CD14-positive monocyte (primary cell): ENCODE data around the gene DLK2. TPM values are rescaled to one million over a fixed set of nuclear protein-coding genes. Genes with fewer than 3 reads are reported as not detected.
"Not testable (repeated sequence)": the region's sequence is repeated elsewhere in the genome, so short reads cannot be mapped to it uniquely, and the experiment has no call there.

ENCODE experiments used
- DNase-seq, 3 donors: peaks; one replicate each; pipeline ENCODE4 v3.0.0-alpha.2; 2011 to 2022
- H2AFZ ChIP-seq: 2 replicates; pipeline ENCODE4 v1.6.0; 2012; ENCODE audit warnings: mild to moderate bottlenecking, low read depth, low read length, inconsistent platforms; ENCODE audit not compliant: insufficient read depth, poor library complexity, severe bottlenecking
- H3K27ac ChIP-seq, 2 donors: 1 replicate in 1 of 2; 2 replicates in 1 of 2; pipeline ENCODE4 v1.5.1; 2012 to 2013; ENCODE audit warnings: low read length in 2 of 2, control low read depth in 1 of 2, inconsistent platforms in 1 of 2, low read depth in 1 of 2, mild to moderate bottlenecking in 1 of 2
- H3K27me3 ChIP-seq, 2 donors: one replicate each; pipeline versions ENCODE4 v1.6.0 to v1.6.1; 2011 to 2013; ENCODE audit warnings: low read length in 2 of 2; ENCODE audit not compliant: control insufficient read depth in 2 of 2, insufficient read depth in 2 of 2
- H3K36me3 ChIP-seq, 2 donors: replicated peaks in 1 of 2; 1 replicate in 1 of 2; 2 replicates in 1 of 2; pipeline versions ENCODE4 v1.5.1 to v1.6.1; 2012 to 2013; ENCODE audit warnings: low read length in 2 of 2, control low read depth in 1 of 2, inconsistent platforms in 1 of 2, mild to moderate bottlenecking in 1 of 2; ENCODE audit not compliant: insufficient read depth in 2 of 2, control insufficient read depth in 1 of 2
- H3K4me1 ChIP-seq, 2 donors: 1 replicate in 1 of 2; 2 replicates in 1 of 2; pipeline versions ENCODE4 v1.5.1 to v1.6.1; 2012 to 2013; ENCODE audit warnings: low read length in 2 of 2, control low read depth in 1 of 2, inconsistent platforms in 1 of 2, mild to moderate bottlenecking in 1 of 2, moderate library complexity in 1 of 2; ENCODE audit not compliant: insufficient read depth in 2 of 2, control insufficient read depth in 1 of 2
- H3K4me2 ChIP-seq: replicated peaks from 2 replicates; pipeline ENCODE3; 2012; ENCODE audit warnings: low read length, moderate library complexity, mild to moderate bottlenecking; ENCODE audit not compliant: poor library complexity, severe bottlenecking; ENCODE audit errors: extremely low read depth
- H3K4me3 ChIP-seq, 3 experiments: fragments of 200-600 bp in 1 of 3; sonication (generic) in 1 of 3; replicated peaks in 1 of 3; 1 replicate in 2 of 3; 2 replicates in 1 of 3; pipeline ENCODE4 v1.5.1; 2011 to 2013; ENCODE audit warnings: low read length in 3 of 3, mild to moderate bottlenecking in 3 of 3, control low read depth in 2 of 3, low read depth in 2 of 3, inconsistent platforms in 1 of 3, moderate library complexity in 1 of 3
- H3K79me2 ChIP-seq: 2 replicates; pipeline ENCODE4 v1.6.0; 2012; ENCODE audit warnings: mild to moderate bottlenecking, control low read depth, inconsistent platforms, low read length, moderate library complexity; ENCODE audit not compliant: insufficient read depth
- H3K9ac ChIP-seq: 2 replicates; pipeline ENCODE4 v1.6.0; 2017; ENCODE audit warnings: low read length, mild to moderate bottlenecking; ENCODE audit not compliant: insufficient read depth, poor library complexity, severe bottlenecking
- H3K9me3 ChIP-seq, 2 donors: replicated peaks in 1 of 2; 1 replicate in 1 of 2; 2 replicates in 1 of 2; pipeline versions ENCODE4 v1.5.1 to v1.6.1; 2012 to 2013; ENCODE audit warnings: low read length in 2 of 2, control low read depth in 1 of 2; ENCODE audit not compliant: control insufficient read depth in 1 of 2, insufficient read depth in 1 of 2
- H4K20me1 ChIP-seq: 2 replicates; pipeline ENCODE4 v1.6.0; 2012; ENCODE audit warnings: mild to moderate bottlenecking, low read length, control low read depth, moderate library complexity; ENCODE audit not compliant: insufficient read depth
- H3K27ac Mint-ChIP-seq, 7 donors: one replicate each; pipeline ENCODE4 v1.8.0; 2020; ENCODE audit warnings: mild to moderate bottlenecking in 7 of 7, mixed read lengths in 7 of 7, moderate library complexity in 6 of 7, inconsistent platforms in 2 of 7
- H3K27me3 Mint-ChIP-seq, 3 donors: one replicate each; pipeline ENCODE4 v1.8.0; 2021 to 2022; ENCODE audit warnings: low read depth in 3 of 3, mild to moderate bottlenecking in 3 of 3, mixed read lengths in 3 of 3, moderate library complexity in 3 of 3, inconsistent platforms in 1 of 3
- H3K36me3 Mint-ChIP-seq, 2 donors: one replicate each; pipeline ENCODE4 v1.8.0; 2020; ENCODE audit warnings: mixed read lengths in 2 of 2, inconsistent platforms in 1 of 2, mild to moderate bottlenecking in 1 of 2
- H3K4me1 Mint-ChIP-seq: one replicate; pipeline ENCODE4 v1.8.0; 2020; ENCODE audit warnings: mild to moderate bottlenecking, mixed read lengths
- H3K4me3 Mint-ChIP-seq, 2 donors: one replicate each; pipeline ENCODE4 v1.8.0; 2020; ENCODE audit warnings: mild to moderate bottlenecking in 2 of 2, mixed read lengths in 2 of 2, moderate library complexity in 1 of 2
- H3K9me3 Mint-ChIP-seq, 7 donors: one replicate each; pipeline ENCODE4 v1.8.0; 2020 to 2022; ENCODE audit warnings: mixed read lengths in 7 of 7, mild to moderate bottlenecking in 6 of 7, moderate library complexity in 6 of 7, inconsistent platforms in 2 of 7
- CTCF ChIP-seq: fragments of 200-600 bp; IDR thresholded peaks from one replicate; pipeline ENCODE4 v1.8.0; 2022; ENCODE audit warnings: antibody characterized with exemption, mild to moderate bottlenecking
- WGBS: methylation state at CpG from one replicate; pipeline ENCODE4 v1.1.5; 2013; ENCODE audit warnings: missing lambda C conversion rate; ENCODE audit not compliant: insufficient coverage; 5-methylcytosine and 5-hydroxymethylcytosine counted together
- intact Hi-C, 2 donors: fragments of 100-400 bp; cut with micrococcal nuclease; formaldehyde crosslinking; loops; one replicate each; pipeline versions ENCODE4 v1.15.0 to v1.15.1; 2023
- polyA plus RNA-seq, 3 donors: library from polyadenylated mRNA; depleted of rRNA in 1 of 3; unstranded in 2 of 3; stranded (reverse) in 1 of 3; fragments of 300-500 nt in 2 of 3; fragments of >200 nt in 1 of 3; fragmentation: Illumina TruSeq in 2 of 3; gene quantifications; 1 replicate in 2 of 3; 2 replicates in 1 of 3; pipeline ENCODE4 v1.2.3, GENCODE V29; 2012 to 2021

DLK2 gene
- polyA plus RNA-seq, 3 donors, result 0.08 TPM; not detected in 2

DNA sequence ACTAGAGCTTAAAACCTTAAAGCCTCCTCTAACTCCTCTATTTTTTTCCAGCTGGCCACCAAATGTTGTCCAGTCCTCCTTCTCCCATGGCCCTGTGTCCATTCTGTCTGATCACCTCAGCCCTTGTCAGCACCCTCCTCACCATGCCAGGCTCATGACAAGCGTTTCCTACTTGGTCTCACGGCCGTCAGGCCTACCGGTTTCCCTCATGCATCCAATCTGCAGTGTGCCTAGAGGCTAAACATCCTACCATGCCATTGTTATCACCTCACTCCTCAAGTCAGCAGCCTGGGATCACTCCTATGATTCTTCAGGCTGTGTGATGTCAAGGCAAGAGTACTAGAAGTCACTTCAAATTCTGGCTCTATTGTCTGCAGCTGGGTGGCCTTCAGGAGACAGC lies 12.4 kb upstream of the DLK2 start:
- Histone ChIP-seq H3K79me2 (no peaks in the 10 kb centered on the region), H3K36me3 (no peaks in the 10 kb centered on the region), H4K20me1 (no peaks in the 10 kb centered on the region), H3K9me3 (no peaks in the 10 kb centered on the region), H3K27ac (no peak overlapping the region), H3K27me3 (peaks cover 0 to 8% of the 10 kb centered on the region in 2 donors), H2AFZ (no peak overlapping the region), H3K9ac (no peak overlapping the region), H3K4me3 (no peak overlapping the region), H3K4me1 (no peaks in the 10 kb centered on the region), H3K4me2 (no peak overlapping the region)
- intact Hi-C loops, result no loop called here
- peaks cover 21 to 27% (median 23%) of the 10 kb centered on the region in 3 donors for H3K27me3 Mint-ChIP-seq
- no peaks in the 10 kb centered on the region for H3K36me3 Mint-ChIP-seq
- no peak for DNase-seq
- H3K9me3 Mint-ChIP-seq, result peaks cover 0 to 2% (median 0%) of the 10 kb centered on the region in 7 donors
- TF ChIP-seq CTCF, result no peak
- peak overlapping the region in 1 of 2 donors; percentile 2 for H3K4me3 Mint-ChIP-seq
- H3K27ac Mint-ChIP-seq, result peak overlapping the region in 1 of 7 donors; percentile 14
- 88% methylated on average over 3 of the region's 4 CpGs for WGBS
- H3K4me1 Mint-ChIP-seq, result no peaks in the 10 kb centered on the region

DNA sequence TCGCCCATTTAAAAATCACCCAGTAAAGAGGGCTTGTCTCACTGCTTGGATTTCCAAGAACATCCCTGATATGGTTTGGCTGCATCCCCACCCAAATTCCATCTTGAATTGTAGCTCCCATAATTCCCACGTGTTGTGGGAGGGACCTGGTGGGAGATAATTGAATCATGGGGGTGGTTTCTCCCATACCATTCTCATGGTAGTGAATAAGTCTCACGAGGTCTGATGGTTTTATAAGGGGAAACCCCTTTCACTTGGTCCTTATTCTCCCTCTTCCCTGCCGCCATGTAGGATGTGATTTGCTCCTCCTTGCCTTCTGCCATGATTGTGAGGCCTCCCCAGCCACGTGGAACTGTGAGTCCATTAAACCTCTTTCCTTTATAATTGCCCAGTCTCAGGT lies 11.9 kb upstream of the DLK2 start:
- H3K9me3 ChIP-seq, DNase-seq, H3K4me2 ChIP-seq, H3K36me3 Mint-ChIP-seq, H3K9ac ChIP-seq, H2AFZ ChIP-seq, H3K4me1 Mint-ChIP-seq, intact Hi-C loops, H4K20me1 ChIP-seq, H3K27ac ChIP-seq, H3K79me2 ChIP-seq, H3K4me1 ChIP-seq, H3K36me3 ChIP-seq, H3K9me3 Mint-ChIP-seq, H3K4me3 ChIP-seq, H3K27ac Mint-ChIP-seq: not testable (repeated sequence)
- 80% methylated on average over 2 of the region's 5 CpGs for WGBS
- H3K27me3 Mint-ChIP-seq, result peaks cover 25 to 30% (median 26%) of the 10 kb centered on the region in 3 donors
- H3K4me3 Mint-ChIP-seq, result peak overlapping the region in 1 of 2 donors; percentile 2
- peaks cover 0 to 10% of the 10 kb centered on the region in 2 donors for H3K27me3 ChIP-seq
